HepG2 (cell line): ENCODE data around the gene SHROOM2. TPM values are rescaled to one million over a fixed set of nuclear protein-coding genes. Genes with fewer than 3 reads are reported as not detected.

ENCODE experiments used
- ATAC-seq: fragments of 200-7000 bp; cut with Tn5 transposase; 3 replicates; pipeline ENCODE4 v1.9.1; 2020; ENCODE audit warnings: mild to moderate bottlenecking, moderate library complexity
- BruUV-seq: library from RNA; stranded (reverse); fragments of 400-500 nt; replicated peaks from 2 replicates; lab custom pipeline; 2021; lab: Mats Ljungman, UMichigan
- CTCF ChIA-PET: fragments of 300-600 bp; formaldehyde crosslinking; extraction: SDS; loops from one replicate; lab custom pipeline; 2021; ENCODE audit warnings: low total read pairs, inconsistent platforms, low intra/inter-chr PET ratio; lab: Yijun Ruan, JAX
- POLR2A ChIA-PET: fragments of 350-600 bp; sonication (Branson Sonifier 250); formaldehyde crosslinking; loops from one replicate; lab custom pipeline; 2020; ENCODE audit warnings: antibody characterized with exemption, inconsistent platforms; lab: Yijun Ruan, JAX
- DNase-seq: peaks from one replicate; pipeline ENCODE4 v3.0.0-alpha.2; 2015; ENCODE audit warnings: low spot score
- FAIRE-seq: peaks from 3 replicates; lab custom pipeline; 2011; peaks lifted over from hg19 to GRCh38; lab: Jason Lieb, UNC
- H2AFZ ChIP-seq: one replicate; pipeline ENCODE4 v1.6.1; 2011; ENCODE audit warnings: low read length, inconsistent platforms
- H3K27ac ChIP-seq: fragments of 300-600 bp; 3 replicates; pipeline ENCODE4 v1.8.0; 2011; ENCODE audit warnings: mixed run types, mild to moderate bottlenecking, mixed read lengths, low read length, inconsistent platforms; ENCODE audit not compliant: insufficient read depth; ENCODE audit errors: extremely low read length
- H3K27me3 ChIP-seq, 2 experiments: fragments of 200-600 bp in 1 of 2; 2 replicates in 1 of 2; 3 replicates in 1 of 2; pipeline versions ENCODE4 v1.6.0 to v1.8.0; 2011; ENCODE audit warnings: low read length in 2 of 2, mild to moderate bottlenecking in 2 of 2, moderate library complexity in 2 of 2, inconsistent platforms in 1 of 2; ENCODE audit not compliant: insufficient read depth in 2 of 2, control insufficient read depth in 1 of 2
- H3K36me3 ChIP-seq, 2 experiments: fragments of 200-600 bp in 1 of 2; replicated peaks in 1 of 2; 2 replicates in 1 of 2; 3 replicates in 1 of 2; pipeline versions ENCODE4 v1.5.1 to v1.8.0; 2011; ENCODE audit warnings: low read length in 2 of 2, inconsistent platforms in 1 of 2; ENCODE audit not compliant: insufficient read depth in 2 of 2, control insufficient read depth in 1 of 2
- H3K4me1 ChIP-seq: 2 replicates; pipeline ENCODE4 v1.5.1; 2012; ENCODE audit warnings: low read length, inconsistent platforms; ENCODE audit not compliant: insufficient read depth
- H3K4me2 ChIP-seq: 2 replicates; pipeline ENCODE4 v1.6.0; 2011; ENCODE audit warnings: low read depth, low read length, inconsistent platforms
- H3K4me3 ChIP-seq, 3 experiments: fragments of 200-600 bp in 1 of 3; sonication (generic), shearing (Covaris generic) in 1 of 3; replicated peaks in 1 of 3; 2 replicates each; pipeline ENCODE4 v1.5.1; 2011 to 2016; ENCODE audit warnings: low read length in 3 of 3, inconsistent platforms in 2 of 3, low read depth in 2 of 3, mild to moderate bottlenecking in 2 of 3, control low read depth in 1 of 3, mixed read lengths in 1 of 3; ENCODE audit not compliant: insufficient read depth in 1 of 3
- H3K79me2 ChIP-seq: one replicate; pipeline ENCODE4 v1.6.1; 2011; ENCODE audit warnings: low read length, inconsistent platforms; ENCODE audit not compliant: insufficient read depth
- H3K9ac ChIP-seq: 2 replicates; pipeline ENCODE4 v1.6.0; 2011; ENCODE audit warnings: mild to moderate bottlenecking, low read depth, low read length, inconsistent platforms; ENCODE audit not compliant: insufficient read depth
- H3K9me3 ChIP-seq: 2 replicates; pipeline ENCODE4 v1.5.1; 2012; ENCODE audit warnings: mild to moderate bottlenecking, low read length
- H4K20me1 ChIP-seq: 2 replicates; pipeline ENCODE4 v1.6.0; 2011; ENCODE audit warnings: inconsistent platforms, mild to moderate bottlenecking, low read length, moderate library complexity; ENCODE audit not compliant: insufficient read depth
- ELF1 ChIP-seq: sonication (generic); formaldehyde crosslinking; IDR thresholded peaks from 2 replicates; pipeline ENCODE4 v1.4.0; 2020; ENCODE audit warnings: missing genetic modification reagents
- ESRRA ChIP-seq: sonication (generic); formaldehyde crosslinking; IDR thresholded peaks from 2 replicates; pipeline ENCODE4 v1.5.1; 2020; ENCODE audit warnings: mild to moderate bottlenecking, low read depth, missing genetic modification reagents
- KLF9 ChIP-seq: IDR thresholded peaks from 2 replicates; pipeline ENCODE4 v1.6.1; 2016; ENCODE audit warnings: low read depth
- MEF2D ChIP-seq: sonication (generic); formaldehyde crosslinking; IDR thresholded peaks from 2 replicates; pipeline ENCODE4 v1.5.1; 2020; ENCODE audit warnings: mild to moderate bottlenecking, missing genetic modification reagents
- MXD4 ChIP-seq: IDR thresholded peaks from 2 replicates; pipeline ENCODE4 v1.6.1; 2016; ENCODE audit warnings: mild to moderate bottlenecking, missing biosample characterization, missing genetic modification reagents
- NFKBIZ ChIP-seq: IDR thresholded peaks from 2 replicates; pipeline ENCODE4 v1.6.1; 2018; ENCODE audit warnings: missing genetic modification reagents, missing compliant biosample characterization
- SPEN ChIP-seq: sonication (generic); formaldehyde crosslinking; IDR thresholded peaks from 2 replicates; pipeline ENCODE4 v1.5.1; 2020; ENCODE audit warnings: low read depth, mild to moderate bottlenecking, missing genetic modification reagents
- ZMYM2 ChIP-seq: sonication (generic); formaldehyde crosslinking; IDR thresholded peaks from 2 replicates; pipeline ENCODE4 v1.8.0; 2022; ENCODE audit warnings: mild to moderate bottlenecking, missing genetic modification reagents
- ZNF414 ChIP-seq: sonication (generic); formaldehyde crosslinking; IDR thresholded peaks from 2 replicates; pipeline ENCODE4 v1.5.0; 2020; ENCODE audit warnings: missing genetic modification reagents
- ZNF558 ChIP-seq: sonication (generic); formaldehyde crosslinking; IDR thresholded peaks from 2 replicates; pipeline ENCODE4 v1.9.0; 2022; ENCODE audit warnings: mild to moderate bottlenecking, missing genetic modification reagents, borderline replicate concordance
- WGBS: methylation state at CpG from one replicate; pipeline ENCODE4 v1.1.6; 2017; ENCODE audit warnings: low lambda C conversion rate; 5-methylcytosine and 5-hydroxymethylcytosine counted together
- in situ Hi-C: cut with HindIII; loops from 2 replicates; pipeline ENCODE4 v1.10.0; 2017; ENCODE audit warnings: low pct_unique_long_range_greater_than_20kb; ENCODE audit not compliant: extremely low pct_ligation_motif_present
- intact Hi-C: fragments of 100-400 bp; cut with micrococcal nuclease; formaldehyde crosslinking; loops from one replicate; pipeline ENCODE4 v1.10.0; 2022; ENCODE audit not compliant: unreplicated experiment
- polyA plus RNA-seq, 8 experiments: library from polyadenylated mRNA; depleted of rRNA in 3 of 8; stranded (reverse) in 7 of 8; unstranded in 1 of 8; fragments of >200 nt; fragmentation: Illumina TruSeq in 4 of 8; extraction: Trizol in 4 of 8; gene quantifications; 2 replicates each; pipeline versions ENCODE4 v1.2.1 to v1.2.3, GENCODE V29; 2011 to 2016; ENCODE audit warnings: low read depth in 4 of 8, missing spikeins in 1 of 8, mixed read lengths in 1 of 8; ENCODE audit not compliant: insufficient read depth in 1 of 8
- total RNA-seq, 5 experiments: library from RNA; depleted of rRNA; stranded (reverse); fragments of >200 nt; fragmentation: Illumina TruSeq; extraction: Trizol; gene quantifications; 2 replicates each; pipeline ENCODE4 v1.2.3, GENCODE V29; 2016; ENCODE audit warnings: low read depth in 1 of 5
- TF ChIP-seq, protein P1 (sequence below): sonication (generic); formaldehyde crosslinking; IDR thresholded peaks from 2 replicates; pipeline ENCODE4 v1.4.0; 2020; ENCODE audit warnings: missing genetic modification reagents
- TF ChIP-seq, protein P2 (sequence below): sonication (generic); formaldehyde crosslinking; IDR thresholded peaks from 2 replicates; pipeline ENCODE4 v1.4.0; 2020; ENCODE audit warnings: mild to moderate bottlenecking, missing genetic modification reagents

The SHROOM2 gene
- total and polyA plus RNA-seq, 2 of the 13 experiments (the other 11 are each of a cell fraction or from before 2014, with no cell fraction given): 0.92 to 1.4 TPM

GRCh38 chrX:9772943-9773342 is 13.3 kb upstream of the SHROOM2 start:
- ATAC-seq (no peak), FAIRE-seq (peak; percentile 12), DNase-seq (no peak)
- Histone ChIP-seq H3K36me3 (no peaks in the 10 kb centered on the region), H3K9me3 (no peaks in the 10 kb centered on the region), H3K79me2 (no peaks in the 10 kb centered on the region), H2AFZ (no peak overlapping the region), H3K9ac (no peak overlapping the region), H3K4me2 (no peak overlapping the region), H3K4me1 (peaks cover 5% of the 10 kb centered on the region), H3K27ac (no peak overlapping the region), H4K20me1 (no peaks in the 10 kb centered on the region), H3K27me3 (no peaks in the 10 kb centered on the region), H3K4me3 (no peak overlapping the region)
- in situ Hi-C loops (no loop called here), intact Hi-C loops (no loop called here)
- CTCF ChIA-PET: no interaction called here
- TF ChIP-seq ZNF558 (CRISPR knock-in tag) (no peak), SPEN (CRISPR knock-in tag) (no peak), NFKBIZ (CRISPR knock-in tag) (no peak), ZMYM2 (no peak), ELF1 (no peak), MEF2D (no peak), ESRRA (CRISPR knock-in tag) (no peak), KLF9 (CRISPR knock-in tag) (no peak), ZNF414 (no peak), MXD4 (CRISPR knock-in tag) (no peak)
- TF ChIP-seq, protein P1, sequence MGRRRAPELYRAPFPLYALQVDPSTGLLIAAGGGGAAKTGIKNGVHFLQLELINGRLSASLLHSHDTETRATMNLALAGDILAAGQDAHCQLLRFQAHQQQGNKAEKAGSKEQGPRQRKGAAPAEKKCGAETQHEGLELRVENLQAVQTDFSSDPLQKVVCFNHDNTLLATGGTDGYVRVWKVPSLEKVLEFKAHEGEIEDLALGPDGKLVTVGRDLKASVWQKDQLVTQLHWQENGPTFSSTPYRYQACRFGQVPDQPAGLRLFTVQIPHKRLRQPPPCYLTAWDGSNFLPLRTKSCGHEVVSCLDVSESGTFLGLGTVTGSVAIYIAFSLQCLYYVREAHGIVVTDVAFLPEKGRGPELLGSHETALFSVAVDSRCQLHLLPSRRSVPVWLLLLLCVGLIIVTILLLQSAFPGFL: no peak
- TF ChIP-seq, protein P2, sequence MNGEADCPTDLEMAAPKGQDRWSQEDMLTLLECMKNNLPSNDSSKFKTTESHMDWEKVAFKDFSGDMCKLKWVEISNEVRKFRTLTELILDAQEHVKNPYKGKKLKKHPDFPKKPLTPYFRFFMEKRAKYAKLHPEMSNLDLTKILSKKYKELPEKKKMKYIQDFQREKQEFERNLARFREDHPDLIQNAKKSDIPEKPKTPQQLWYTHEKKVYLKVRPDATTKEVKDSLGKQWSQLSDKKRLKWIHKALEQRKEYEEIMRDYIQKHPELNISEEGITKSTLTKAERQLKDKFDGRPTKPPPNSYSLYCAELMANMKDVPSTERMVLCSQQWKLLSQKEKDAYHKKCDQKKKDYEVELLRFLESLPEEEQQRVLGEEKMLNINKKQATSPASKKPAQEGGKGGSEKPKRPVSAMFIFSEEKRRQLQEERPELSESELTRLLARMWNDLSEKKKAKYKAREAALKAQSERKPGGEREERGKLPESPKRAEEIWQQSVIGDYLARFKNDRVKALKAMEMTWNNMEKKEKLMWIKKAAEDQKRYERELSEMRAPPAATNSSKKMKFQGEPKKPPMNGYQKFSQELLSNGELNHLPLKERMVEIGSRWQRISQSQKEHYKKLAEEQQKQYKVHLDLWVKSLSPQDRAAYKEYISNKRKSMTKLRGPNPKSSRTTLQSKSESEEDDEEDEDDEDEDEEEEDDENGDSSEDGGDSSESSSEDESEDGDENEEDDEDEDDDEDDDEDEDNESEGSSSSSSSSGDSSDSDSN (CRISPR knock-in tag): no peak
- 94% methylated on average over 6 of the region's 6 CpGs for WGBS
- POLR2A ChIA-PET: no interaction called here
- BruUV-seq: no TSS peak
